Fibroblast of lung (primary cell): ENCODE data around the gene THEMIS2.

ENCODE experiments used
- EZH2 ChIP-seq: IDR thresholded peaks from 2 replicates; pipeline ENCODE4 v1.5.1; 2012; ENCODE audit warnings: low read length, control low read depth, mild to moderate bottlenecking; ENCODE audit errors: missing control alignments
- TF ChIP-seq, protein P1 (sequence below), 2 donors: IDR thresholded peaks in 1 of 2; conservative IDR thresholded peaks in 1 of 2; 1 replicate in 1 of 2; 2 replicates in 1 of 2; pipeline ENCODE4 v1.5.1; 2011 to 2012; ENCODE audit warnings: low read length in 2 of 2, control low read depth in 1 of 2, inconsistent platforms in 1 of 2, low read depth in 1 of 2, mild to moderate bottlenecking in 1 of 2

DNA sequence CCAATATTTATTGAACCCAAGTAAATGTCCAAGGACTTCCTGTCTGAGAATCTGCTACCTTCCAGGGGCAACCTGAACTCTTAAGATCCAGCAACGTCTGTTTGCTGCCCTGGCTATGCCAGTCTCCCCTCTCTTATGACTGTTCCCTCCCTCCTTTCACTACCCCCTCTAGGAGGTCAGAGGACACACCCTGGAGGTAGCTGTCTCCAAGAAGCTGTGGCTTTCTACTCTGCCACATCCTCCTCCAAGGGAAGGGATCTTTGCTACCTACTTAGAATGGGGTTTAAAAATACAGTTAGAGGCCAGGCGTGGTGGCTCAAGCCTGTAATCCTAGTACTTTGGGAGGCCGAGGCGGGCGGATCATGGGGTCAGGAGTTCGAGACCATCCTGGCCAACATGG lies 58.8 kb downstream of the THEMIS2 start:
- TF ChIP-seq, protein P1, sequence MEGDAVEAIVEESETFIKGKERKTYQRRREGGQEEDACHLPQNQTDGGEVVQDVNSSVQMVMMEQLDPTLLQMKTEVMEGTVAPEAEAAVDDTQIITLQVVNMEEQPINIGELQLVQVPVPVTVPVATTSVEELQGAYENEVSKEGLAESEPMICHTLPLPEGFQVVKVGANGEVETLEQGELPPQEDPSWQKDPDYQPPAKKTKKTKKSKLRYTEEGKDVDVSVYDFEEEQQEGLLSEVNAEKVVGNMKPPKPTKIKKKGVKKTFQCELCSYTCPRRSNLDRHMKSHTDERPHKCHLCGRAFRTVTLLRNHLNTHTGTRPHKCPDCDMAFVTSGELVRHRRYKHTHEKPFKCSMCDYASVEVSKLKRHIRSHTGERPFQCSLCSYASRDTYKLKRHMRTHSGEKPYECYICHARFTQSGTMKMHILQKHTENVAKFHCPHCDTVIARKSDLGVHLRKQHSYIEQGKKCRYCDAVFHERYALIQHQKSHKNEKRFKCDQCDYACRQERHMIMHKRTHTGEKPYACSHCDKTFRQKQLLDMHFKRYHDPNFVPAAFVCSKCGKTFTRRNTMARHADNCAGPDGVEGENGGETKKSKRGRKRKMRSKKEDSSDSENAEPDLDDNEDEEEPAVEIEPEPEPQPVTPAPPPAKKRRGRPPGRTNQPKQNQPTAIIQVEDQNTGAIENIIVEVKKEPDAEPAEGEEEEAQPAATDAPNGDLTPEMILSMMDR (conservative IDR thresholded peaks at IDR 0.05 in 1 of 2, IDR thresholded peaks at IDR 0.05 in 1 of 2; ENCODE audit: low read depth in 1 of 2, low read length in 2 of 2): no peak
- TF ChIP-seq EZH2: no peak
